ENCODE data around the gene SLC8A1. TPM values are rescaled to one million over a fixed set of nuclear protein-coding genes. Genes with fewer than 3 reads are reported as not detected.

The SLC8A1 gene
- total RNA-seq, 1 donor from 2014 or later: 5.7 TPM

GRCh38 chr2:40380721-40381120 is 71.2 kb downstream of the SLC8A1 start:
- no peak for DNase-seq (ENCODE audit: low spot score, unreplicated experiment)
- no peaks in the 10 kb centered on the region for H3K4me1 Mint-ChIP-seq (ENCODE audit: low read depth)
- H3K4me3 Mint-ChIP-seq (ENCODE audit: low read depth): no peak overlapping the region
- no peak overlapping the region for H3K27ac Mint-ChIP-seq
- H3K36me3 Mint-ChIP-seq (ENCODE audit: insufficient read depth): peaks cover 2% of the 10 kb centered on the region
- H3K27me3 Mint-ChIP-seq: no peaks in the 10 kb centered on the region
- peaks cover 14% of the 10 kb centered on the region for H3K9me3 Mint-ChIP-seq (ENCODE audit: low read depth)
- no peak for TF ChIP-seq CTCF (IDR thresholded peaks at IDR 0.05; ENCODE audit: unreplicated experiment)

- TF ChIP-seq CTCF (IDR thresholded peaks at IDR 0.05; ENCODE audit: unreplicated experiment): no peak
- DNase-seq (ENCODE audit: low spot score, unreplicated experiment): no peak
- H3K4me1 Mint-ChIP-seq (ENCODE audit: low read depth): no peaks in the 10 kb centered on the region
- H3K9me3 Mint-ChIP-seq (ENCODE audit: low read depth): peaks cover 14% of the 10 kb centered on the region
- no peak overlapping the region for H3K4me3 Mint-ChIP-seq (ENCODE audit: low read depth)
- H3K36me3 Mint-ChIP-seq (ENCODE audit: insufficient read depth): peaks cover 2% of the 10 kb centered on the region
- no peak overlapping the region for H3K27ac Mint-ChIP-seq
- H3K27me3 Mint-ChIP-seq: no peaks in the 10 kb centered on the region
These were observed 71.8 kb downstream of the SLC8A1 start for GRCh38 chr2:40380041-40380440.

GRCh38 chr2:40374543-40375240 is 77.2 kb downstream of the SLC8A1 start:
- peaks cover 5% of the 10 kb centered on the region for H3K9me3 Mint-ChIP-seq (ENCODE audit: low read depth)
- H3K4me3 Mint-ChIP-seq (ENCODE audit: low read depth): no peak overlapping the region
- no peaks in the 10 kb centered on the region for H3K36me3 Mint-ChIP-seq (ENCODE audit: insufficient read depth)
- no peak for DNase-seq (ENCODE audit: low spot score, unreplicated experiment)
- TF ChIP-seq CTCF (IDR thresholded peaks at IDR 0.05; ENCODE audit: unreplicated experiment): no peak
- H3K27me3 Mint-ChIP-seq: no peaks in the 10 kb centered on the region
- no peak overlapping the region for H3K27ac Mint-ChIP-seq
- H3K4me1 Mint-ChIP-seq (ENCODE audit: low read depth): peaks cover 10% of the 10 kb centered on the region

GRCh38 chr2:40373111-40373510 is 78.8 kb downstream of the SLC8A1 start:
- no peak for DNase-seq (ENCODE audit: low spot score, unreplicated experiment)
- Mint-ChIP-seq H3K4me3 (ENCODE audit: low read depth) (no peak overlapping the region), H3K27ac (no peak overlapping the region), H3K9me3 (ENCODE audit: low read depth) (no peaks in the 10 kb centered on the region), H3K36me3 (ENCODE audit: insufficient read depth) (no peaks in the 10 kb centered on the region), H3K27me3 (no peaks in the 10 kb centered on the region), H3K4me1 (ENCODE audit: low read depth) (peaks cover 10% of the 10 kb centered on the region)
- no peak for TF ChIP-seq CTCF (IDR thresholded peaks at IDR 0.05; ENCODE audit: unreplicated experiment)

- TF ChIP-seq CTCF (IDR thresholded peaks at IDR 0.05; ENCODE audit: unreplicated experiment): no peak
- Mint-ChIP-seq H3K4me3 (ENCODE audit: low read depth) (no peak overlapping the region), H3K4me1 (ENCODE audit: low read depth) (peaks cover 10% of the 10 kb centered on the region), H3K36me3 (ENCODE audit: insufficient read depth) (no peaks in the 10 kb centered on the region), H3K9me3 (ENCODE audit: low read depth) (no peaks in the 10 kb centered on the region), H3K27ac (no peak overlapping the region), H3K27me3 (no peaks in the 10 kb centered on the region)
- no peak for DNase-seq (ENCODE audit: low spot score, unreplicated experiment)
These were observed 79.5 kb downstream of the SLC8A1 start for GRCh38 chr2:40372283-40372985.

Data from progenitor cell of endocrine pancreas (in vitro differentiated cells).